Colonic mucosa (tissue), 4 donors: ENCODE data around the gene RNF157. TPM values are rescaled to one million over a fixed set of nuclear protein-coding genes. Genes with fewer than 3 reads are reported as not detected.

ENCODE experiments used
- DNase-seq: peaks from one replicate; pipeline ENCODE4 v3.0.0-alpha.2; 2020
- H3K27ac ChIP-seq: fragments of 200-600 bp; one replicate; pipeline ENCODE4 v1.8.0; 2021
- H3K27me3 ChIP-seq: fragments of 200-600 bp; one replicate; pipeline ENCODE4 v1.8.0; 2021
- H3K36me3 ChIP-seq: fragments of 200-600 bp; one replicate; pipeline ENCODE4 v1.8.0; 2021
- H3K4me1 ChIP-seq: fragments of 200-600 bp; one replicate; pipeline ENCODE4 v1.8.0; 2021; ENCODE audit warnings: mild to moderate bottlenecking
- H3K4me3 ChIP-seq: fragments of 200-600 bp; one replicate; pipeline ENCODE4 v1.8.0; 2021
- H3K9ac ChIP-seq, 2 donors: one replicate each; pipeline ENCODE4 v1.7.0; 2013; ENCODE audit warnings: control low read depth in 2 of 2, low read depth in 2 of 2, low read length in 2 of 2
- H3K9me3 ChIP-seq: fragments of 200-600 bp; one replicate; pipeline ENCODE4 v1.8.0; 2021
- intact Hi-C: fragments of 100-400 bp; cut with DNase I; formaldehyde crosslinking; loops from one replicate; pipeline ENCODE4 v1.14.1; 2022
- total RNA-seq, 2 donors: library from RNA; stranded (reverse); fragmentation: NEBNext Ultra II Directional in 1 of 2; extraction: Animal tissue kit (Norgen Biotek cat#: 25700) in 1 of 2; gene quantifications; one replicate each; pipeline ENCODE4 v1.2.1, GENCODE V29; 2021
- TF ChIP-seq, protein P1 (sequence below): fragments of 200-600 bp; IDR thresholded peaks from one replicate; pipeline ENCODE4 v1.8.0; 2022; ENCODE audit warnings: antibody characterized with exemption, mild to moderate bottlenecking
- donor health status: healthy.
- donor health status: DM: no; HTN: no; CAD: no.
- donor health status: DM: no; HTN: no; CAD: no.

Gene RNF157
- total RNA-seq, 2 donors from 2014 or later, result 23.7 to 30.2 TPM

GRCh38 chr17:76122431-76123190 lies 117.7 kb downstream of the RNF157 start:
- H3K27me3 ChIP-seq, result no peaks in the 10 kb centered on the region
- no peaks in the 10 kb centered on the region for H3K9me3 ChIP-seq
- no peaks in the 10 kb centered on the region for H3K4me1 ChIP-seq
- no peak overlapping the region for H3K9ac ChIP-seq
- no peak overlapping the region for H3K4me3 ChIP-seq
- TF ChIP-seq, protein P1, sequence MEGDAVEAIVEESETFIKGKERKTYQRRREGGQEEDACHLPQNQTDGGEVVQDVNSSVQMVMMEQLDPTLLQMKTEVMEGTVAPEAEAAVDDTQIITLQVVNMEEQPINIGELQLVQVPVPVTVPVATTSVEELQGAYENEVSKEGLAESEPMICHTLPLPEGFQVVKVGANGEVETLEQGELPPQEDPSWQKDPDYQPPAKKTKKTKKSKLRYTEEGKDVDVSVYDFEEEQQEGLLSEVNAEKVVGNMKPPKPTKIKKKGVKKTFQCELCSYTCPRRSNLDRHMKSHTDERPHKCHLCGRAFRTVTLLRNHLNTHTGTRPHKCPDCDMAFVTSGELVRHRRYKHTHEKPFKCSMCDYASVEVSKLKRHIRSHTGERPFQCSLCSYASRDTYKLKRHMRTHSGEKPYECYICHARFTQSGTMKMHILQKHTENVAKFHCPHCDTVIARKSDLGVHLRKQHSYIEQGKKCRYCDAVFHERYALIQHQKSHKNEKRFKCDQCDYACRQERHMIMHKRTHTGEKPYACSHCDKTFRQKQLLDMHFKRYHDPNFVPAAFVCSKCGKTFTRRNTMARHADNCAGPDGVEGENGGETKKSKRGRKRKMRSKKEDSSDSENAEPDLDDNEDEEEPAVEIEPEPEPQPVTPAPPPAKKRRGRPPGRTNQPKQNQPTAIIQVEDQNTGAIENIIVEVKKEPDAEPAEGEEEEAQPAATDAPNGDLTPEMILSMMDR, result no peak
- DNase-seq, result no peak
- H3K27ac ChIP-seq, result no peak overlapping the region
- no peaks in the 10 kb centered on the region for H3K36me3 ChIP-seq
- intact Hi-C loops, result loop anchor here (5.0 kb wide), 1 partner anchor 60 kb away; no protein-coding TSS in a partner anchor

DNA sequence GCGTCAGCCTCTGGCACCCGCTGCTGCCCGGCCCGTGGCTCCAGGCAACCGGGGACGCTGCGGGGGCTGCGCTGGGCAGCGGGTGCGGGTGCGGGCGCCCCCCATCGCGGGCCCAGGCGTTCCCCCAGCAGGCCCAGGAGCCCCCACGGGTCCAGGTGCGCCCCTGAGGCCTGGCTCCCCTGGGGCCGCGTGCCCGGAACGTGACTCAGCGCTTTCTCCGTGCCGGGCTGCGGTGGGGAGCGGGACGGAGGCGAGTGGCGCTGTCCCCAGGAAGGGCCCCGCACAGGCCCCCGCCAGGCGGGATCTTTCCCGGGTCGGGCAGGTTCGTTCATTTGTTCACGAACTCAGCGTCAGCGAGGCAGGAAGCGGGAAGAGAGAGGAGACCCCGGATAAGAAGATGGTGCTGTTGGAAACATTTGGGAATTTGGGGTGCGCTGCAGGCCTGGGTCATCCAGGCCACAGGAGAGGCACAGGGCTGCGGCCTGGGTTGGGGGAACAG lies 118.3 kb downstream of the RNF157 start:
- TF ChIP-seq, protein P1, result no peak
- Histone ChIP-seq H3K36me3 (no peaks in the 10 kb centered on the region), H3K4me3 (peak overlapping the region; percentile 35), H3K9ac (peak overlapping the region in 1 of 2 donors; percentile 57), H3K27me3 (no peaks in the 10 kb centered on the region), H3K9me3 (no peaks in the 10 kb centered on the region), H3K27ac (no peak overlapping the region), H3K4me1 (no peaks in the 10 kb centered on the region)
- intact Hi-C loops, result loop anchor here (2.0 to 5.0 kb wide), 2 partner anchors 60 to 159 kb away; no protein-coding TSS in a partner anchor
- peak; percentile 19 for DNase-seq

DNA sequence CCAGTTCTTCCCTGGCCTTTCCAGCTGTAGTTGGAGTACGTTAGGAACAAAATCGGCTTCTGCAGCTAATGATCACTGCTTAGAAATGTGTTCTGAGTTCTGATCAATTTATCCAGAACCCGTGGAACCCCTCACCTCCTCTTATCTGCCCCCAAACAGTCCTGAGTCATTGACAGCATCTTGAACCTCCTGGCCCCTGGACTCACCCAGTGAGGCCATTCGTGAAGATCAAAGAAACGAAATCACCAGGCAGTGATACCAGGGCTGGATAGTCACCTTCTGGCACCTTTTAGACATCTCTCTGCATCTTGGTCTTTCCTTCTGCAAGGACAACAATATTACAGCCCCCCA lies 119.7 kb downstream of the RNF157 start:
- intact Hi-C loops, result loop anchor here (2.0 to 5.0 kb wide), 2 partner anchors 62 to 160 kb away; no protein-coding TSS in a partner anchor
- Histone ChIP-seq H3K27me3 (no peaks in the 10 kb centered on the region), H3K36me3 (no peaks in the 10 kb centered on the region), H3K27ac (no peak overlapping the region), H3K9ac (no peak overlapping the region), H3K4me3 (no peak overlapping the region), H3K9me3 (no peaks in the 10 kb centered on the region), H3K4me1 (no peaks in the 10 kb centered on the region)
- TF ChIP-seq, protein P1, result no peak
- DNase-seq, result no peak

GRCh38 chr17:76119409-76120371 lies 120.6 kb downstream of the RNF157 start:
- no peak overlapping the region for H3K4me3 ChIP-seq
- no peak overlapping the region for H3K27ac ChIP-seq
- H3K36me3 ChIP-seq, result no peaks in the 10 kb centered on the region
- H3K9ac ChIP-seq, result no peak overlapping the region
- no peaks in the 10 kb centered on the region for H3K27me3 ChIP-seq
- no peaks in the 10 kb centered on the region for H3K9me3 ChIP-seq
- no peaks in the 10 kb centered on the region for H3K4me1 ChIP-seq
- intact Hi-C loops, result loop anchor here (2.0 to 5.0 kb wide), 2 partner anchors 63 to 161 kb away; no protein-coding TSS in a partner anchor
- no peak for DNase-seq
- TF ChIP-seq, protein P1, result no peak

GRCh38 chr17:76115138-76115754 lies 125.0 kb downstream of the RNF157 start:
- Histone ChIP-seq H3K27ac (no peak overlapping the region), H3K9me3 (no peaks in the 10 kb centered on the region), H3K4me1 (no peaks in the 10 kb centered on the region), H3K27me3 (no peaks in the 10 kb centered on the region), H3K4me3 (no peak overlapping the region), H3K36me3 (no peaks in the 10 kb centered on the region), H3K9ac (no peak overlapping the region)
- TF ChIP-seq, protein P1, result no peak
- no peak for DNase-seq
- intact Hi-C loops, result no loop called here
